Esophagus muscularis mucosa (tissue), 3 donors: ENCODE results near the gene IMP3.

ENCODE experiments used
- CTCF ChIP-seq, 3 experiments: fragments of 200-600 bp in 2 of 3; fragments of 450-650 bp in 1 of 3; sonication (generic) in 2 of 3; IDR thresholded peaks; one replicate each; pipeline ENCODE4 v1.5.1; 2017 to 2019; ENCODE audit warnings: antibody characterized with exemption in 3 of 3, mild to moderate bottlenecking in 2 of 3, moderate library complexity in 1 of 3
- POLR2A ChIP-seq: fragments of 450-650 bp; IDR thresholded peaks from one replicate; pipeline ENCODE4 v1.6.1; 2017; ENCODE audit warnings: antibody characterized with exemption, moderate library complexity, mild to moderate bottlenecking, low read depth
- POLR2AphosphoS5 ChIP-seq, 2 donors: sonication (generic); formaldehyde crosslinking; IDR thresholded peaks; one replicate each; pipeline ENCODE4 v1.6.1; 2017; ENCODE audit warnings: antibody characterized with exemption in 2 of 2

DNA sequence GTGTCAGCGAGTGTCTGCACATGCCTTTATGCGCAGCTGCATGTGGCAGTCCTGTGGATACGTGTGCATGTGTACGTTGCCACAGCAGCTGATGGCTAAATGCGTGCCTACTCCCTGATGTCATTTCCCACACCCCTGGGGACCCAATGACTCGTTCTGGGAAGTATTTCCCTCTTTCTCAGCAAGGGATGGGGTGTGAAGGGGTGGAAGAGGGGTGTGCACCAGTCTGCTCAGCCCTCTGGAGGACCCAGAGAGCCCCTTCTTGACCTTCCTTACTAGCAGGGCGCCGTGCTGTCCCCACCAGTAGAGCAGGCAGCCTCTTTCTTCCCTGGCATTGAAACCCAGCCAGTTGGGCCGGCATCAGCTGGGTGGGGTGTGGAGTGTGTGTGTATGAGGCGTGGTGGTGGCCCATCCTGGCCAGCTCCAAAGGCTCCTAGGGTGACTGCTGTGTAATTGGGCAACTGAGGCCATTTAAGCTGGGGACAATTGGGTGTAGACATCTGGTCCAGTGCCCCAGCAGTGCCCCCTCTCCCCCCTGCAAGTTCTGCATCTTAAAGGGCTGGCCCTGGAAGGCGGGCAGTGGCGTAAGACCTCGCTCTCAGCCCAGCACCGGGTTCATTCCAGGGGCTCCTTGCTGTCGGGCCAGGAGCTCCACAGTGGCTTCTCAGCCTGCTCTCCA, 26.9 kb upstream of the IMP3 start:
- TF ChIP-seq CTCF (IDR thresholded peaks at IDR 0.05) (no peak), POLR2A (no peak), POLR2AphosphoS5 (IDR thresholded peaks at IDR 0.05) (peak; percentile 78)
